ENCODE data around the gene UQCRC2.
"Not testable (repeated sequence)": the region's sequence is repeated elsewhere in the genome, so short reads cannot be mapped to it uniquely, and the experiment has no call there.

Gene UQCRC2

DNA sequence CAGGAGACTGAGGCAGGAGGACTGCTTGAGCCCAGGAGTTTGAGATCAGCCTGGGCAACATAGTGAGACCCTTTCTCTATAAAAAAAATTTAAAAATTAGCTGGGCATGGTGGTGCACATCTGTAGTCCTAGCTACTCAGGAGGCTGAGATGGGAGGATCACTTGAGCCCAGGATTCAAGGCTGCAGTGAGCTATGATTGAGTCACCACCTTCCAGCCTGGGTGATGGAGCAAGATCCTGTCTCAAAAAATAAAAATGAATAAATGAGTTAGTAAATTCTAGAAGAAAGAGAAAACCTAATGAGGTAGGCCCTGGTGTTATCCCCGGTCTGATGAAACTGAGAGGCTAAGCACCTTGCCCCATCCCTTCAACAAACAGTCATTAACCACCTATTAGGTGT lies 48.9 kb downstream of the UQCRC2 start:
- H3K4me3 ChIP-seq (ENCODE audit: low read depth, low read length); H3K27ac ChIP-seq (ENCODE audit: extremely low read depth, low read depth, low read length); H3K9me3 ChIP-seq (ENCODE audit: control insufficient read depth, insufficient read depth, low read depth, low read length); H3K4me1 ChIP-seq (ENCODE audit: control insufficient read depth, insufficient read depth, low read length); H3K36me3 ChIP-seq (ENCODE audit: control insufficient read depth in 2 of 2, insufficient read depth in 1 of 2, low read length in 2 of 2): not testable (repeated sequence)
- ChIA-PET CTCF (interaction anchor here (0.6 to 20.3 kb wide), 20 partner anchors 10 to 318 kb away, joined by 3 to 302 read pairs (median 4); no protein-coding TSS in a partner anchor), POLR2A (interaction anchor here (0.6 to 1.1 kb wide), 3 partner anchors 70 to 187 kb away, joined by 4 to 6 read pairs (median 5); no protein-coding TSS in a partner anchor)
- TF ChIP-seq ZNF121 (tag by site-specific recombination; IDR thresholded peaks at IDR 0.05): peak; percentile 50; the same call in 1 of the 2 replicates

DNA sequence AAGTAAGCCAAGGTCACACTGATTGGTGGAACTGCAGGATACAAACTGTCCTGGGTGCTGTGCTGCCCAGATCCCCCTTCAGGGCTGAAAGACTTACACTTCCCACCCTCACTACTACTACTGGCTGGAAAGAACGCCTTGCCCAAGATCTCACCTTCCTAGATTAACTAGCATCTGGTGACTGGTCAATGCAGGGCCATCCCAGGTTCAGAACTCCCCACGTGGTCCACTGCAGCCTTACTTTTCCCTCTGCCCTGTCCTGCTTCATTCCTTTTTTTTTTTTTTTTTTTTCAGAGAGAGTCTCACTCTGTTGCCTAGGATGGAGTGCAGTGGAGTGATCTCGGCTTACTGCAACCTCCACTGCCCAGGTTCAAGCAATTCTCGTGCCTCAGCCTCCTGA lies 50.0 kb downstream of the UQCRC2 start:
- CTCF ChIA-PET: interaction anchor here (1.5 to 20.3 kb wide), 4 partner anchors 57 to 186 kb away, joined by 5 to 302 read pairs (median 36); no protein-coding TSS in a partner anchor
- no peak for TF ChIP-seq ZNF664 (tag by site-specific recombination; IDR thresholded peaks at IDR 0.05)
- TF ChIP-seq WT1 (tag by site-specific recombination; IDR thresholded peaks at IDR 0.05): no peak
- TF ChIP-seq, protein P1, sequence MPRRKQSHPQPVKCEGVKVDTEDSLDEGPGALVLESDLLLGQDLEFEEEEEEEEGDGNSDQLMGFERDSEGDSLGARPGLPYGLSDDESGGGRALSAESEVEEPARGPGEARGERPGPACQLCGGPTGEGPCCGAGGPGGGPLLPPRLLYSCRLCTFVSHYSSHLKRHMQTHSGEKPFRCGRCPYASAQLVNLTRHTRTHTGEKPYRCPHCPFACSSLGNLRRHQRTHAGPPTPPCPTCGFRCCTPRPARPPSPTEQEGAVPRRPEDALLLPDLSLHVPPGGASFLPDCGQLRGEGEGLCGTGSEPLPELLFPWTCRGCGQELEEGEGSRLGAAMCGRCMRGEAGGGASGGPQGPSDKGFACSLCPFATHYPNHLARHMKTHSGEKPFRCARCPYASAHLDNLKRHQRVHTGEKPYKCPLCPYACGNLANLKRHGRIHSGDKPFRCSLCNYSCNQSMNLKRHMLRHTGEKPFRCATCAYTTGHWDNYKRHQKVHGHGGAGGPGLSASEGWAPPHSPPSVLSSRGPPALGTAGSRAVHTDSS (tag by site-specific recombination; IDR thresholded peaks at IDR 0.05): no peak
- no peak for TF ChIP-seq ZNF155 (tag by site-specific recombination; IDR thresholded peaks at IDR 0.05)
- no peak for TF ChIP-seq ZNF473 (tag by site-specific recombination; IDR thresholded peaks at IDR 0.05)
- no peak for TF ChIP-seq ZSCAN23 (tag by site-specific recombination; IDR thresholded peaks at IDR 0.05)
- TF ChIP-seq ZXDB (tag by site-specific recombination; IDR thresholded peaks at IDR 0.05): no peak
- H3K4me1 ChIP-seq (ENCODE audit: control insufficient read depth, insufficient read depth, low read length): no peaks in the 10 kb centered on the region; the same call in 1 of the 2 replicates
- H3K36me3 ChIP-seq (ENCODE audit: control insufficient read depth in 2 of 2, insufficient read depth in 1 of 2, low read length in 2 of 2): no peaks in the 10 kb centered on the region
- no peak overlapping the region for H3K4me3 ChIP-seq (ENCODE audit: low read depth, low read length)
- H3K27ac ChIP-seq (ENCODE audit: extremely low read depth, low read depth, low read length): no peak overlapping the region
- H3K9me3 ChIP-seq (ENCODE audit: control insufficient read depth, insufficient read depth, low read depth, low read length): no peaks in the 10 kb centered on the region
- POLR2A ChIA-PET: no interaction called here

DNA sequence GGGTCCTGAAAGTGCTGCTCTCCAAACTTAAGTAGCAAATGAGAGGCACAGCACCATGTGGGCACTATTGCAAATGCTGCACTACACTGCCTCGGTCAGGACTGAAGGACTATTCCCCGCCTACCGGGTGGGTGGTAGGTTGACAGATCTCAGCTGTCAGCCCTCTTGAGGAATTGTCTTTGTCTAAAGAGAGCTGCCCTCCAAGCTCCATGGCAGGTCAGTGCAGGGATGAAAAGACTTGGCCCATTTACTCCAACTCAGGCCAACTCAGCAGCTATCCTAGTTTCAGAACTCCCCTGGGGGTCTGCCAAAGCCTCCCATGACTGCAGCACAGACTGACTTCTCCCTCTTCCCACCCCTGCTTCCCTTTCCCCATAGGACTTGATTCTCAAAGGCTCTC lies 51.2 kb downstream of the UQCRC2 start:
- no peak overlapping the region for H3K27ac ChIP-seq (ENCODE audit: extremely low read depth, low read depth, low read length)
- POLR2A ChIA-PET: no interaction called here
- no peaks in the 10 kb centered on the region for H3K9me3 ChIP-seq (ENCODE audit: control insufficient read depth, insufficient read depth, low read depth, low read length)
- no peaks in the 10 kb centered on the region for H3K36me3 ChIP-seq (ENCODE audit: control insufficient read depth in 2 of 2, insufficient read depth in 1 of 2, low read length in 2 of 2)
- peaks cover 2% of the 10 kb centered on the region for H3K4me1 ChIP-seq (ENCODE audit: control insufficient read depth, insufficient read depth, low read length)
- TF ChIP-seq, protein P2, sequence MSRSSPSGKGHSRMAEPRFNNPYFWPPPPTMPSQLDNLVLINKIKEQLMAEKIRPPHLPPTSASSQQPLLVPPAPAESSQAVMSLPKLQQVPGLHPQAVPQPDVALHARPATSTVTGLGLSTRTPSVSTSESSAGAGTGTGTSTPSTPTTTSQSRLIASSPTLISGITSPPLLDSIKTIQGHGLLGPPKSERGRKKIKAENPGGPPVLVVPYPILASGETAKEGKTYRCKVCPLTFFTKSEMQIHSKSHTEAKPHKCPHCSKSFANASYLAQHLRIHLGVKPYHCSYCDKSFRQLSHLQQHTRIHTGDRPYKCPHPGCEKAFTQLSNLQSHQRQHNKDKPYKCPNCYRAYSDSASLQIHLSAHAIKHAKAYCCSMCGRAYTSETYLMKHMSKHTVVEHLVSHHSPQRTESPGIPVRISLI (tag by site-specific recombination; IDR thresholded peaks at IDR 0.05): no peak
- TF ChIP-seq ZNF202 (tag by site-specific recombination; IDR thresholded peaks at IDR 0.05; ENCODE audit: borderline replicate concordance) (no peak), ZNF600 (tag by site-specific recombination; IDR thresholded peaks at IDR 0.05) (no peak), KLF1 (tag by site-specific recombination; IDR thresholded peaks at IDR 0.05) (no peak), ZNF624 (tag by site-specific recombination; IDR thresholded peaks at IDR 0.05) (no peak), ZNF76 (tag by site-specific recombination; IDR thresholded peaks at IDR 0.05; ENCODE audit: borderline replicate concordance, low read depth) (no peak), TRIM28 (IDR thresholded peaks at IDR 0.05; ENCODE audit: borderline replicate concordance, low read length) (no peak), ZNF549 (tag by site-specific recombination; IDR thresholded peaks at IDR 0.05) (no peak)
- CTCF ChIA-PET: interaction anchor here (0.7 to 20.3 kb wide), 6 partner anchors 67 to 395 kb away, joined by 3 to 302 read pairs (median 4); no protein-coding TSS in a partner anchor
- H3K4me3 ChIP-seq (ENCODE audit: low read depth, low read length): no peak overlapping the region

DNA sequence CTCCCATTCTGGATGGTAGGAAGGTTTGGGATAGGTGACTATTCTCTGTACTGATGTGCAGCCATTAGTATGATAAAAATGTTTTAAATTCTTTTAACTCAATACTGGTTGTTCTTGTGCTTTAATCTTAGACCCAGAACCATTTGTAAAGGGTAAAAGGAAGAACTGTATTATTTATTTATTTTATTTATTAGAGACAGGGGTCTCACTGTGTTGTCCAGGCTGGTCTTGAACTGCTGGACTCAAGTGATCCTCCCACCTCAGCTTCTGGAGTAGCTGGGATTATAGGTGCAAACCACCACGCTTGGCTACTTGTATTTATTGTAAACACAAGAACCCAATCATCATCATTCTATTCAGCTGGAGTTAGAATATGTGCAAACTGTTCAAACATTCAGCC lies 52.6 kb downstream of the UQCRC2 start:
- ChIA-PET CTCF (interaction anchor here (0.5 to 20.3 kb wide), 4 partner anchors 8 to 298 kb away, joined by 3 to 302 read pairs (median 36); no protein-coding TSS in a partner anchor), POLR2A (interaction anchor here (0.5 to 1.0 kb wide), 2 partner anchors 20 to 72 kb away, joined by 4 to 5 read pairs; no protein-coding TSS in a partner anchor)
- peaks cover 3% of the 10 kb centered on the region for H3K4me1 ChIP-seq (ENCODE audit: control insufficient read depth, insufficient read depth, low read length)
- TF ChIP-seq ZNF292 (tag by site-specific recombination; IDR thresholded peaks at IDR 0.05; ENCODE audit: borderline replicate concordance, low read depth): no peak
- TF ChIP-seq, protein P3, sequence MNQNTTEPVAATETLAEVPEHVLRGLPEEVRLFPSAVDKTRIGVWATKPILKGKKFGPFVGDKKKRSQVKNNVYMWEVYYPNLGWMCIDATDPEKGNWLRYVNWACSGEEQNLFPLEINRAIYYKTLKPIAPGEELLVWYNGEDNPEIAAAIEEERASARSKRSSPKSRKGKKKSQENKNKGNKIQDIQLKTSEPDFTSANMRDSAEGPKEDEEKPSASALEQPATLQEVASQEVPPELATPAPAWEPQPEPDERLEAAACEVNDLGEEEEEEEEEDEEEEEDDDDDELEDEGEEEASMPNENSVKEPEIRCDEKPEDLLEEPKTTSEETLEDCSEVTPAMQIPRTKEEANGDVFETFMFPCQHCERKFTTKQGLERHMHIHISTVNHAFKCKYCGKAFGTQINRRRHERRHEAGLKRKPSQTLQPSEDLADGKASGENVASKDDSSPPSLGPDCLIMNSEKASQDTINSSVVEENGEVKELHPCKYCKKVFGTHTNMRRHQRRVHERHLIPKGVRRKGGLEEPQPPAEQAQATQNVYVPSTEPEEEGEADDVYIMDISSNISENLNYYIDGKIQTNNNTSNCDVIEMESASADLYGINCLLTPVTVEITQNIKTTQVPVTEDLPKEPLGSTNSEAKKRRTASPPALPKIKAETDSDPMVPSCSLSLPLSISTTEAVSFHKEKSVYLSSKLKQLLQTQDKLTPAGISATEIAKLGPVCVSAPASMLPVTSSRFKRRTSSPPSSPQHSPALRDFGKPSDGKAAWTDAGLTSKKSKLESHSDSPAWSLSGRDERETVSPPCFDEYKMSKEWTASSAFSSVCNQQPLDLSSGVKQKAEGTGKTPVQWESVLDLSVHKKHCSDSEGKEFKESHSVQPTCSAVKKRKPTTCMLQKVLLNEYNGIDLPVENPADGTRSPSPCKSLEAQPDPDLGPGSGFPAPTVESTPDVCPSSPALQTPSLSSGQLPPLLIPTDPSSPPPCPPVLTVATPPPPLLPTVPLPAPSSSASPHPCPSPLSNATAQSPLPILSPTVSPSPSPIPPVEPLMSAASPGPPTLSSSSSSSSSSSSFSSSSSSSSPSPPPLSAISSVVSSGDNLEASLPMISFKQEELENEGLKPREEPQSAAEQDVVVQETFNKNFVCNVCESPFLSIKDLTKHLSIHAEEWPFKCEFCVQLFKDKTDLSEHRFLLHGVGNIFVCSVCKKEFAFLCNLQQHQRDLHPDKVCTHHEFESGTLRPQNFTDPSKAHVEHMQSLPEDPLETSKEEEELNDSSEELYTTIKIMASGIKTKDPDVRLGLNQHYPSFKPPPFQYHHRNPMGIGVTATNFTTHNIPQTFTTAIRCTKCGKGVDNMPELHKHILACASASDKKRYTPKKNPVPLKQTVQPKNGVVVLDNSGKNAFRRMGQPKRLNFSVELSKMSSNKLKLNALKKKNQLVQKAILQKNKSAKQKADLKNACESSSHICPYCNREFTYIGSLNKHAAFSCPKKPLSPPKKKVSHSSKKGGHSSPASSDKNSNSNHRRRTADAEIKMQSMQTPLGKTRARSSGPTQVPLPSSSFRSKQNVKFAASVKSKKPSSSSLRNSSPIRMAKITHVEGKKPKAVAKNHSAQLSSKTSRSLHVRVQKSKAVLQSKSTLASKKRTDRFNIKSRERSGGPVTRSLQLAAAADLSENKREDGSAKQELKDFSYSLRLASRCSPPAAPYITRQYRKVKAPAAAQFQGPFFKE (tag by site-specific recombination; IDR thresholded peaks at IDR 0.05; ENCODE audit: borderline replicate concordance): no peak

More for the DNA sequence above, 52.6 kb downstream of the UQCRC2 start:
- no peak overlapping the region for H3K4me3 ChIP-seq (ENCODE audit: low read depth, low read length)
- H3K9me3 ChIP-seq (ENCODE audit: control insufficient read depth, insufficient read depth, low read depth, low read length): no peaks in the 10 kb centered on the region
- no peak overlapping the region for H3K27ac ChIP-seq (ENCODE audit: extremely low read depth, low read depth, low read length)
- H3K36me3 ChIP-seq (ENCODE audit: control insufficient read depth in 2 of 2, insufficient read depth in 1 of 2, low read length in 2 of 2): no peaks in the 10 kb centered on the region
